Osteocyte (in vitro differentiated cells): ENCODE data around the gene MFSD6. TPM values are rescaled to one million over a fixed set of nuclear protein-coding genes. Genes with fewer than 3 reads are reported as not detected.
A peak's percentile ranks its signal among the peaks of the same experiment; 100 is the strongest.

Experiments
- DNase-seq: peaks from one replicate; pipeline ENCODE4 v3.0.0; 2021; ENCODE audit warnings: mixed read lengths; ENCODE audit not compliant: unreplicated experiment; ENCODE audit errors: extremely low spot score
- H3K27ac Mint-ChIP-seq: one replicate; pipeline ENCODE4 v1.8.0; 2021; ENCODE audit warnings: mild to moderate bottlenecking, mixed read lengths; ENCODE audit not compliant: unreplicated experiment
- H3K27me3 Mint-ChIP-seq: one replicate; pipeline ENCODE4 v1.8.0; 2021; ENCODE audit warnings: mixed read lengths; ENCODE audit not compliant: unreplicated experiment
- H3K36me3 Mint-ChIP-seq: one replicate; pipeline ENCODE4 v1.8.0; 2021; ENCODE audit warnings: mixed read lengths; ENCODE audit not compliant: unreplicated experiment
- H3K4me1 Mint-ChIP-seq: one replicate; pipeline ENCODE4 v1.8.0; 2021; ENCODE audit warnings: mixed read lengths; ENCODE audit not compliant: unreplicated experiment
- H3K4me3 Mint-ChIP-seq: one replicate; pipeline ENCODE4 v1.8.0; 2021; ENCODE audit warnings: mild to moderate bottlenecking, moderate library complexity, mixed read lengths; ENCODE audit not compliant: unreplicated experiment
- H3K9me3 Mint-ChIP-seq: one replicate; pipeline ENCODE4 v1.8.0; 2021; ENCODE audit warnings: mixed read lengths; ENCODE audit not compliant: unreplicated experiment
- total RNA-seq: library from RNA; stranded (reverse); gene quantifications from 2 replicates; pipeline ENCODE4 v1.2.1, GENCODE V29; 2021
- TF ChIP-seq, protein P1 (sequence below): fragments of 200-600 bp; sonication (generic); IDR thresholded peaks from 2 replicates; pipeline ENCODE4 v1.5.0; 2021; ENCODE audit warnings: antibody characterized with exemption, mild to moderate bottlenecking, moderate library complexity

MFSD6 gene
- total RNA-seq, 1 donor from 2014 or later, result 12.1 TPM

DNA sequence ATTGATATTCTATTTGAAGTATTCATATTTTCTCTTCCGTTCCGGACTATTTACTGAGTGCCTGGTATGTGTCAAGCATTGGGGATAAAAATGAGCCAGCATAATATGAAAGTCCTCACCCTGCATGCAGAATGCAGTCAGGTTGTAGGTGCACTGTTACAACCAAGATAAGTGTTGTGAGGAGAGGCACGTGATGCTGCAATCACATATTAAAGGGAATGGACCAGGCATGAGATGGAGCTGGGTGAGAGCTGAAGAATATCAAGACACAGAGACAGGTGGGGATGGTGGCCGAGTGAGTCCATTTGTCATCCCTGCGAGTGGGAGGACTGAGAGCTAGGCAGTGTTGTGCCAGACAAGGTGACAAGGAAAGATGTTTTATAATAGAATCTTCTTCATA is 52.3 kb downstream of the MFSD6 start:
- Mint-ChIP-seq H3K27me3 (no peaks in the 10 kb centered on the region), H3K4me1 (peaks cover 2% of the 10 kb centered on the region), H3K27ac (no peak overlapping the region), H3K4me3 (no peak overlapping the region), H3K36me3 (peaks cover 2% of the 10 kb centered on the region), H3K9me3 (no peaks in the 10 kb centered on the region)
- no peak for DNase-seq
- TF ChIP-seq, protein P1, sequence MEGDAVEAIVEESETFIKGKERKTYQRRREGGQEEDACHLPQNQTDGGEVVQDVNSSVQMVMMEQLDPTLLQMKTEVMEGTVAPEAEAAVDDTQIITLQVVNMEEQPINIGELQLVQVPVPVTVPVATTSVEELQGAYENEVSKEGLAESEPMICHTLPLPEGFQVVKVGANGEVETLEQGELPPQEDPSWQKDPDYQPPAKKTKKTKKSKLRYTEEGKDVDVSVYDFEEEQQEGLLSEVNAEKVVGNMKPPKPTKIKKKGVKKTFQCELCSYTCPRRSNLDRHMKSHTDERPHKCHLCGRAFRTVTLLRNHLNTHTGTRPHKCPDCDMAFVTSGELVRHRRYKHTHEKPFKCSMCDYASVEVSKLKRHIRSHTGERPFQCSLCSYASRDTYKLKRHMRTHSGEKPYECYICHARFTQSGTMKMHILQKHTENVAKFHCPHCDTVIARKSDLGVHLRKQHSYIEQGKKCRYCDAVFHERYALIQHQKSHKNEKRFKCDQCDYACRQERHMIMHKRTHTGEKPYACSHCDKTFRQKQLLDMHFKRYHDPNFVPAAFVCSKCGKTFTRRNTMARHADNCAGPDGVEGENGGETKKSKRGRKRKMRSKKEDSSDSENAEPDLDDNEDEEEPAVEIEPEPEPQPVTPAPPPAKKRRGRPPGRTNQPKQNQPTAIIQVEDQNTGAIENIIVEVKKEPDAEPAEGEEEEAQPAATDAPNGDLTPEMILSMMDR, result no peak

DNA sequence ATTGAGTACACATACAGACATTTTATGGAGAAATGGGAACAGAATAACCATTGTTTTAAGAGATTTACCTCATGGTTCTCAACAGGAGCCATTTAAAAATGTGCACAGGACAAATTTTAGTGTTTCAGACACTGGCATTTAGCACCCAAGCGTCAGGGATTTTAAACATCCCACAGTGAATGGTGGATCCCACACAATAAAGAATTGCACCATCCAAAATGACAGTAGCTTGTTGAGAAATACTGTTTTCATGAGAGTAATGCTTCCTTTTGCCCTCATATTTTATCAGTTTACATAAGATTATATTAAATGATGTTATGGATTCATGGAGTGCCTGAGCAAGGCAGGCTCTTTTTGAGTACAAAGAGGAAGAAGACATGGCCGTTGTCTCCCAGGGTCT is 54.0 kb downstream of the MFSD6 start:
- H3K36me3 Mint-ChIP-seq, result peaks cover 2% of the 10 kb centered on the region
- H3K4me3 Mint-ChIP-seq, result no peak overlapping the region
- no peak for DNase-seq
- peaks cover 9% of the 10 kb centered on the region for H3K4me1 Mint-ChIP-seq
- H3K27me3 Mint-ChIP-seq, result no peaks in the 10 kb centered on the region
- H3K27ac Mint-ChIP-seq, result no peak overlapping the region
- no peaks in the 10 kb centered on the region for H3K9me3 Mint-ChIP-seq
- TF ChIP-seq, protein P1, result no peak

DNA sequence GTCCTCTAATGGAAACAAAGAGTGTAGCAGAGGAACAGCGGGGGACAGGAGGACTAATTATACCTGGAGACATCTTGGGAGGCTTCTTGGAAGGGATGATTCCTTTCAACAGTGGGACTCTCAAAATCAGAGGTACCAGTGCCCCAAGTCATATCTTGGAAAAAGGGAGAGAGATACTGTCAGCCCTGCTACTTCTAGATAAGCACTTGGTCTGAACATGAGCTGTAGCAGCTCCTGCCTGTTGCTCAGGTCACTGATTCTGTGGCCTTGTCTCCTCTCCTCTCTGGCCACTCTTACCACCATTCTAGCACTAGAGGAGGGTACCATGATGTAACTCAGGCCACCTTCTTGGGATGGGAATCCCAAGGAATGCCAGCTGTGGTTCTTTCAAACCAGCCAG is 54.5 kb downstream of the MFSD6 start:
- TF ChIP-seq, protein P1, result no peak
- Mint-ChIP-seq H3K36me3 (peaks cover 2% of the 10 kb centered on the region), H3K9me3 (no peaks in the 10 kb centered on the region), H3K4me3 (no peak overlapping the region), H3K27me3 (no peaks in the 10 kb centered on the region), H3K4me1 (peaks cover 13% of the 10 kb centered on the region), H3K27ac (no peak overlapping the region)
- no peak for DNase-seq

DNA sequence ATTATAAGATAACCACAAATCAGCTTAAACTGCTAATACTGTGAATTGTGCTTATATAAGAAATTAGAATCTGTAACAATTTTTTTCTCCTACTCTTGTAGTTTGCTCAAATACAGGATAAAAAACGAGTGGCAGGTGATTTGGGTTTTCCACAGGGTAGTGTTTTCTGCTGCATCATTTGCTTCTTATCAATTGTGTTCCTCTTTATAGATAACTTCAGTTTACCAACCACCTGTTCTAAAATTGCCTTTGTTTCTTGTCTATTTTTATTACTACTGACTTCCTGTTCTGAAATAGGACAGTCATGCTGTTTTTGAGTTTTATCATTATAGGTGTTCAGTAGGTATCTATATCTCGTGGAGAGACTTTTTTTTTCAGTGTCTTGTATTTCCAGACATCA is 56.9 kb downstream of the MFSD6 start:
- Mint-ChIP-seq H3K4me1 (peaks cover 35% of the 10 kb centered on the region), H3K27me3 (no peaks in the 10 kb centered on the region), H3K9me3 (no peaks in the 10 kb centered on the region), H3K4me3 (no peak overlapping the region), H3K27ac (no peak overlapping the region), H3K36me3 (no peaks in the 10 kb centered on the region)
- no peak for DNase-seq
- TF ChIP-seq, protein P1, result no peak

DNA sequence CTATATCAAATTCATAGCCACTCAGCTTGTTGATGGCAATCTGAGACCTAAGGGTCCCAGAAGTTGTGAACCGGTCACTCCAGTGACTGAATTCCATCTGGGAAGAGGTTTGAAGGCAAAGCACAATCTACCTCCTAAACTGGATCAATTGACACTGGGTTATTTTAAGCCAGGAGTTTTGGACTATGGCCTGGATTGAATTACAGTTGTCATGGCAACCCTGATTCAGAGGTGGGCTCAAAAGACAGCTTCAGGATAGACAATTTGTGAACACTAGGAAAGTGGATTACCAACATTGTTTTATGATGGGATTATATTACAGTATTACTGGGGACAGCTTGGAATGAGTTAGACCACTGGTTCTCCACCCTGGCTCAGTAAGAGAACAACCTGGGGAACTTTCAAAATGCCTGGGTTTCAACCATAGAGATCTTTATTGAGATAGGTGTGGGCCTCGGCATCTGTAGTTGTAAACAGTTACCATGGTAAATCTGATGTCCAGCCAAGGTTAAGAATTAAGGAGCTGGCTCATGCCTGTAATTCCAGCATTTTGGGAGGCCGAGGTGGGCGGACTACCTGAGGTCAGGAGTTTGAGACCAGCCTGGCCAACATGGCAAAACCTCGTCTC is 58.8 kb downstream of the MFSD6 start:
- no peak for DNase-seq
- TF ChIP-seq, protein P1, result no peak
- Mint-ChIP-seq H3K36me3 (no peaks in the 10 kb centered on the region), H3K27ac (peak overlapping the region; percentile 85), H3K4me3 (peak overlapping the region; percentile 14), H3K27me3 (no peaks in the 10 kb centered on the region), H3K4me1 (peaks cover 39% of the 10 kb centered on the region), H3K9me3 (no peaks in the 10 kb centered on the region)
